H1 (cell line): ENCODE results near the gene CFAP221. TPM values are rescaled to one million over a fixed set of nuclear protein-coding genes. Genes with fewer than 3 reads are reported as not detected.
A peak's percentile ranks its signal among the peaks of the same experiment; 100 is the strongest.

ENCODE experiments used
- CTCF ChIA-PET: fragments of 300-600 bp; sonication (Branson Sonifier 250); formaldehyde crosslinking; loops from one replicate; lab custom pipeline; 2021; ENCODE audit not compliant: partially characterized antibody; lab: Charles Lee
- POLR2A ChIA-PET: fragments of 300-600 bp; sonication (Branson Sonifier 250); formaldehyde crosslinking; loops from one replicate; lab custom pipeline; 2021; ENCODE audit warnings: inconsistent platforms; ENCODE audit not compliant: partially characterized antibody; lab: Charles Lee
- DNase-seq, 2 experiments: peaks; one replicate each; pipeline versions ENCODE4 v3.0.0 to v3.0.0-alpha.2; 2010 to 2022; ENCODE audit warnings: low spot score in 2 of 2, low read depth in 1 of 2, mixed read lengths in 1 of 2
- FAIRE-seq: peaks from 2 replicates; lab custom pipeline; 2011; peaks lifted over from hg19 to GRCh38; lab: Jason Lieb, UNC
- H2AFZ ChIP-seq: 2 replicates; pipeline ENCODE4 v1.8.1; 2012; ENCODE audit warnings: low read length, inconsistent platforms
- H2AK5ac ChIP-seq: 2 replicates; pipeline ENCODE4 v1.6.1; 2013; ENCODE audit warnings: low read depth, low read length
- H2BK120ac ChIP-seq: replicated peaks from 2 replicates; pipeline ENCODE3; 2013; ENCODE audit warnings: low read depth, low read length, inconsistent platforms
- H2BK12ac ChIP-seq: 2 replicates; pipeline ENCODE4 v1.6.1; 2013; ENCODE audit warnings: low read depth, low read length
- H2BK15ac ChIP-seq: 2 replicates; pipeline ENCODE4 v1.6.1; 2013; ENCODE audit warnings: low read length
- H2BK20ac ChIP-seq: 2 replicates; pipeline ENCODE4 v1.6.1; 2013; ENCODE audit warnings: low read length
- H2BK5ac ChIP-seq: 2 replicates; pipeline ENCODE4 v1.6.1; 2013; ENCODE audit warnings: low read depth, low read length
- H3K14ac ChIP-seq: 2 replicates; pipeline ENCODE4 v1.6.1; 2013; ENCODE audit warnings: inconsistent platforms; ENCODE audit not compliant: insufficient read length
- H3K18ac ChIP-seq: 2 replicates; pipeline ENCODE4 v1.6.1; 2013; ENCODE audit warnings: low read length; ENCODE audit errors: extremely low read depth
- H3K23ac ChIP-seq: 2 replicates; pipeline ENCODE4 v1.6.1; 2013; ENCODE audit warnings: inconsistent platforms; ENCODE audit not compliant: insufficient read length
- H3K23me2 ChIP-seq: 2 replicates; pipeline ENCODE4 v1.6.1; 2013; ENCODE audit warnings: low read depth, low read length
- H3K27ac ChIP-seq: 2 replicates; pipeline ENCODE4 v1.6.1; 2011; ENCODE audit warnings: low read depth, low read length, inconsistent platforms
- H3K27me3 ChIP-seq, 4 experiments: replicated peaks in 1 of 4; 1 replicate in 1 of 4; 2 replicates in 3 of 4; pipeline versions ENCODE4 v1.6.1 to v1.8.1; 2011 to 2013; ENCODE audit warnings: low read length in 3 of 4, mild to moderate bottlenecking in 3 of 4, inconsistent platforms in 2 of 4, mixed read lengths in 2 of 4, moderate library complexity in 1 of 4; ENCODE audit not compliant: control insufficient read depth in 3 of 4, insufficient read depth in 3 of 4; ENCODE audit errors: extremely low read depth in 1 of 4
- H3K36me3 ChIP-seq, 4 experiments: 2 replicates each; pipeline versions ENCODE4 v1.6.1 to v1.8.1; 2011 to 2013; ENCODE audit warnings: mild to moderate bottlenecking in 4 of 4, low read length in 3 of 4, moderate library complexity in 2 of 4, control low read depth in 1 of 4, inconsistent platforms in 1 of 4; ENCODE audit not compliant: insufficient read depth in 4 of 4, control insufficient read depth in 2 of 4
- H3K4ac ChIP-seq: replicated peaks from 2 replicates; pipeline ENCODE3; 2013; ENCODE audit warnings: low read length, low read depth, mixed read lengths, inconsistent platforms; ENCODE audit not compliant: insufficient read length
- H3K4me1 ChIP-seq, 4 experiments: replicated peaks in 1 of 4; 1 replicate in 1 of 4; 2 replicates in 3 of 4; pipeline versions ENCODE4 v1.6.1 to v1.8.1; 2011 to 2013; ENCODE audit warnings: low read length in 3 of 4, inconsistent platforms in 2 of 4, mixed read lengths in 1 of 4; ENCODE audit not compliant: insufficient read depth in 4 of 4, control insufficient read depth in 3 of 4
- H3K4me2 ChIP-seq, 2 experiments: 2 replicates each; pipeline versions ENCODE4 v1.6.1 to v1.8.1; 2011 to 2013; ENCODE audit warnings: low read depth in 2 of 2, low read length in 2 of 2, control low read depth in 1 of 2, inconsistent platforms in 1 of 2, mild to moderate bottlenecking in 1 of 2; ENCODE audit not compliant: insufficient read depth in 1 of 2
- H3K4me3 ChIP-seq, 4 experiments: fragments of 200-600, 300-600 bp in 1 of 4; sonication (generic), shearing (Covaris generic), sonication (Bioruptor Twin) in 1 of 4; 2 replicates each; pipeline versions ENCODE4 v1.5.1 to v1.8.1; 2011 to 2016; ENCODE audit warnings: low read length in 4 of 4, low read depth in 3 of 4, control low read depth in 2 of 4, inconsistent platforms in 2 of 4, mild to moderate bottlenecking in 2 of 4, mixed read lengths in 1 of 4, moderate library complexity in 1 of 4; ENCODE audit not compliant: insufficient read depth in 2 of 4; ENCODE audit errors: extremely low read depth in 1 of 4
- H3K56ac ChIP-seq: replicated peaks from 2 replicates; pipeline ENCODE3; 2013; ENCODE audit warnings: low read depth, mild to moderate bottlenecking, mixed read lengths, low read length, inconsistent platforms; ENCODE audit not compliant: insufficient read length
- H3K79me1 ChIP-seq: 2 replicates; pipeline ENCODE4 v1.6.1; 2013; ENCODE audit warnings: low read depth, low read length, control low read depth
- H3K79me2 ChIP-seq, 2 experiments: 2 replicates each; pipeline versions ENCODE4 v1.6.1 to v1.8.1; 2012 to 2013; ENCODE audit warnings: low read length in 2 of 2, mild to moderate bottlenecking in 2 of 2, inconsistent platforms in 1 of 2; ENCODE audit not compliant: insufficient read depth in 2 of 2, control insufficient read depth in 1 of 2
- H3K9ac ChIP-seq, 4 experiments: replicated peaks in 1 of 4; 1 replicate in 1 of 4; 2 replicates in 3 of 4; pipeline versions ENCODE4 v1.6.1 to v1.8.1; 2011 to 2013; ENCODE audit warnings: low read depth in 3 of 4, low read length in 3 of 4, control low read depth in 2 of 4, mild to moderate bottlenecking in 2 of 4, moderate library complexity in 2 of 4, inconsistent platforms in 1 of 4; ENCODE audit errors: extremely low read depth in 1 of 4
- H3K9me3 ChIP-seq, 2 experiments: 2 replicates each; pipeline versions ENCODE4 v1.6.1 to v1.8.1; 2012 to 2013; ENCODE audit warnings: mild to moderate bottlenecking in 2 of 2, moderate library complexity in 2 of 2, control low read depth in 1 of 2, inconsistent platforms in 1 of 2, low read depth in 1 of 2, low read length in 1 of 2, mixed read lengths in 1 of 2; ENCODE audit not compliant: insufficient read depth in 2 of 2
- H4K20me1 ChIP-seq, 2 experiments: replicated peaks in 1 of 2; 2 replicates each; pipeline versions ENCODE3 to v1.8.1; 2011 to 2013; ENCODE audit warnings: inconsistent platforms in 2 of 2, low read length in 2 of 2, mild to moderate bottlenecking in 1 of 2; ENCODE audit not compliant: insufficient read depth in 2 of 2, control insufficient read depth in 1 of 2
- H4K5ac ChIP-seq: 2 replicates; pipeline ENCODE4 v1.6.1; 2013; ENCODE audit warnings: low read length, low read depth, mixed read lengths, inconsistent platforms; ENCODE audit not compliant: insufficient read length
- H4K8ac ChIP-seq: 2 replicates; pipeline ENCODE4 v1.8.0; 2013; ENCODE audit warnings: mild to moderate bottlenecking, moderate library complexity, low read length, inconsistent platforms; ENCODE audit not compliant: insufficient read depth; ENCODE audit errors: extremely low read depth
- H4K91ac ChIP-seq: replicated peaks from 2 replicates; pipeline ENCODE3; 2013; ENCODE audit warnings: low read length, mixed read lengths, inconsistent platforms; ENCODE audit not compliant: insufficient read length
- BCL11A ChIP-seq, 2 experiments: IDR thresholded peaks; one replicate each; pipeline ENCODE4 v1.6.1; 2011; ENCODE audit warnings: low read depth in 2 of 2, low read length in 2 of 2, mild to moderate bottlenecking in 2 of 2
- CBX8 ChIP-seq: fragments of 300-800, 300-1000 bp; sonication (generic); IDR thresholded peaks from 2 replicates; pipeline ENCODE4 v1.7.1; 2016; ENCODE audit warnings: low read depth, low read length, borderline replicate concordance
- CREB1 ChIP-seq: IDR thresholded peaks from 2 replicates; pipeline ENCODE4 v1.6.1; 2012; ENCODE audit warnings: inconsistent platforms
- EP300 ChIP-seq, 2 experiments: IDR thresholded peaks; 1 replicate in 1 of 2; 2 replicates in 1 of 2; pipeline ENCODE4 v1.6.1; 2011 to 2012; ENCODE audit warnings: low read depth in 2 of 2, low read length in 2 of 2, mild to moderate bottlenecking in 2 of 2, borderline replicate concordance in 1 of 2, inconsistent platforms in 1 of 2, moderate library complexity in 1 of 2
- EZH2 ChIP-seq: fragments of 200-600 bp; sonication (generic); IDR thresholded peaks from 2 replicates; pipeline ENCODE4 v1.7.1; 2012; ENCODE audit warnings: low read depth, mild to moderate bottlenecking, moderate library complexity, low read length, inconsistent platforms; ENCODE audit not compliant: severe bottlenecking
- JUN ChIP-seq: IDR thresholded peaks from 2 replicates; pipeline ENCODE4 v1.6.1; 2011; ENCODE audit warnings: low read depth, mild to moderate bottlenecking, improper control_type of control experiment, low read length
- MAFK ChIP-seq: IDR thresholded peaks from 2 replicates; pipeline ENCODE4 v1.6.1; 2012; ENCODE audit warnings: low read depth, mild to moderate bottlenecking, improper control_type of control experiment, low read length
- RBBP5 ChIP-seq: IDR thresholded peaks from 2 replicates; pipeline ENCODE4 v1.7.1; 2012; ENCODE audit warnings: low read depth, mild to moderate bottlenecking, inconsistent platforms, low read length, moderate library complexity, borderline replicate concordance
- SIN3A ChIP-seq, 2 experiments: IDR thresholded peaks in 1 of 2; conservative IDR thresholded peaks in 1 of 2; 2 replicates each; pipeline ENCODE4 v1.6.1; 2011 to 2012; ENCODE audit warnings: low read length in 2 of 2, improper control_type of control experiment in 1 of 2, low read depth in 1 of 2, mild to moderate bottlenecking in 1 of 2
- SRF ChIP-seq: IDR thresholded peaks from 2 replicates; pipeline ENCODE4 v1.6.1; 2011; ENCODE audit warnings: mild to moderate bottlenecking, low read depth, low read length, moderate library complexity
- YY1 ChIP-seq: IDR thresholded peaks from 2 replicates; pipeline ENCODE4 v1.6.1; 2011; ENCODE audit warnings: low read depth, mild to moderate bottlenecking, low read length
- ZNF274 ChIP-seq: IDR thresholded peaks from 2 replicates; pipeline ENCODE4 v1.7.0; 2012; ENCODE audit warnings: low read length, borderline replicate concordance; ENCODE audit errors: extremely low read depth
- WGBS, 2 experiments: shearing (Covaris generic) in 1 of 2; methylation state at CpG; one replicate each; pipeline versions ENCODE4 v1.1.6 to v1.1.7; 2013 to 2015; ENCODE audit warnings: low lambda C conversion rate in 2 of 2, mixed read lengths in 2 of 2, inconsistent platforms in 1 of 2, low coverage in 1 of 2, missing lambda C conversion rate in 1 of 2; ENCODE audit not compliant: insufficient replicate concordance in 2 of 2, insufficient coverage in 1 of 2, insufficient read length in 1 of 2; ENCODE audit errors: extremely low coverage in 1 of 2, missing lambda C conversion rate in 1 of 2; 5-methylcytosine and 5-hydroxymethylcytosine counted together
- polyA plus RNA-seq, 7 experiments: library from polyadenylated mRNA; depleted of rRNA in 3 of 7; stranded (reverse) in 5 of 7; unstranded in 2 of 7; fragments of >200 nt in 5 of 7; fragments of 200-250 nt in 2 of 7; gene quantifications; 1 replicate in 5 of 7; 2 replicates in 1 of 7; 4 replicates in 1 of 7; pipeline versions ENCODE4 v1.2.1 to v1.2.3, GENCODE V29; 2011 to 2013; ENCODE audit warnings: missing spikeins in 2 of 7, mixed read lengths in 2 of 7
- total RNA-seq: library from RNA; stranded (reverse); fragmentation: NEBNext Ultra II Directional; extraction: Animal tissue kit (Norgen Biotek cat#: 25700); gene quantifications from 2 replicates; pipeline ENCODE4 v1.2.1, GENCODE V29; 2021

CFAP221 gene
- total and polyA plus RNA-seq, 2 of the 8 experiments (the other 6 are each of a cell fraction or from before 2014, with no cell fraction given): 0.14 to 0.71 TPM

- Histone ChIP-seq H3K4ac (no peak overlapping the region), H2BK5ac (peak overlapping the region; percentile 60; the same call in 1 of the 2 replicates), H4K20me1 (peaks cover 0 to 6% of the 10 kb centered on the region in 2 experiments), H3K14ac (no peak overlapping the region), H3K27me3 (no peaks in the 10 kb centered on the region), H2AFZ (no peak overlapping the region), H3K79me2 (no peaks in the 10 kb centered on the region), H3K56ac (no peak overlapping the region), H3K4me2 (no peak overlapping the region), H2BK20ac (peak overlapping the region; percentile 94), H3K36me3 (no peaks in the 10 kb centered on the region; a peak in 1 of 8 replicates), H3K4me1 (peaks cover 25 to 60% (median 30%) of the 10 kb centered on the region in 4 experiments), H3K23me2 (peaks cover 9% of the 10 kb centered on the region), H3K9me3 (no peaks in the 10 kb centered on the region), H3K79me1 (no peaks in the 10 kb centered on the region; the same call in 1 of the 2 replicates), H3K18ac (0 out of 2 replicates have a peak overlapping the region, but pooled peaks have one; percentile 62), H2BK12ac (peak overlapping the region; percentile 62; the same call in 1 of the 2 replicates), H3K4me3 (no peak overlapping the region), H3K23ac (no peak overlapping the region), H2BK15ac (peak overlapping the region; percentile 90), H4K91ac (no peak overlapping the region), H3K27ac (no peak overlapping the region), H4K8ac (no peak overlapping the region), H4K5ac (no peak overlapping the region), H3K9ac (no peak overlapping the region), H2AK5ac (0 out of 2 replicates have a peak overlapping the region, but pooled peaks have one; percentile 82), H2BK120ac (no peak overlapping the region)
- 78% methylated on average over 8 of the region's 8 CpGs; no CpG with 5 or more reads in 1 of the 2 experiments for WGBS, 2 experiments
- ChIA-PET POLR2A (interaction anchor here (1.1 to 4.3 kb wide), 3 partner anchors 13 to 19 kb away, joined by 3 to 22 read pairs (median 4); partner anchors contain the start of gene TMEM177), CTCF (interaction anchor here (1.5 kb wide), 1 partner anchor 16 kb away, joined by 4 read pairs; no protein-coding TSS in a partner anchor)
- DNase-seq: no peak
- no peak for FAIRE-seq
- no peak for TF ChIP-seq EZH2
- no peak for TF ChIP-seq EP300 (IDR thresholded peaks at IDR 0.05; ENCODE audit: borderline replicate concordance in 1 of 2, low read depth in 2 of 2, low read length in 2 of 2)
- TF ChIP-seq ZNF274: no peak
- no peak for TF ChIP-seq MAFK
- no peak for TF ChIP-seq BCL11A (IDR thresholded peaks at IDR 0.05; ENCODE audit: low read depth in 2 of 2, low read length in 2 of 2)
- no peak for TF ChIP-seq YY1
- TF ChIP-seq JUN: no peak
- no peak for TF ChIP-seq CREB1
- TF ChIP-seq CBX8: no peak
- no peak for TF ChIP-seq RBBP5
- TF ChIP-seq SIN3A (conservative IDR thresholded peaks at IDR 0.05 in 1 of 2, IDR thresholded peaks at IDR 0.05 in 1 of 2; ENCODE audit: low read depth in 1 of 2, low read length in 2 of 2): no peak
- no peak for TF ChIP-seq SRF
These were observed 153.2 kb downstream of the CFAP221 start for GRCh38 chr2:119697290-119698020.
